BLaER1 (cell line): ENCODE measurements around the gene SPATA3.

Source experiments
- H3K27ac ChIP-seq: shearing (Covaris generic); formaldehyde crosslinking; 2 replicates; pipeline ENCODE4 v1.8.1; 2022
- H3K27me3 ChIP-seq: shearing (Covaris generic); formaldehyde crosslinking; 2 replicates; pipeline ENCODE4 v1.8.1; 2022
- H3K36me3 ChIP-seq: shearing (Covaris generic); formaldehyde crosslinking; 2 replicates; pipeline ENCODE4 v1.8.1; 2022
- H3K4me1 ChIP-seq: shearing (Covaris generic); formaldehyde crosslinking; 2 replicates; pipeline ENCODE4 v1.8.1; 2022
- H3K4me2 ChIP-seq: shearing (Covaris generic); formaldehyde crosslinking; 2 replicates; pipeline ENCODE4 v1.8.1; 2022
- H3K4me3 ChIP-seq: shearing (Covaris generic); formaldehyde crosslinking; 2 replicates; pipeline ENCODE4 v1.8.1; 2022
- H3K9ac ChIP-seq: shearing (Covaris generic); formaldehyde crosslinking; 2 replicates; pipeline ENCODE4 v1.8.1; 2022
- H3K9me3 ChIP-seq: shearing (Covaris generic); formaldehyde crosslinking; 2 replicates; pipeline ENCODE4 v1.8.1; 2022
- H4K20me1 ChIP-seq: shearing (Covaris generic); formaldehyde crosslinking; 2 replicates; pipeline ENCODE4 v1.8.1; 2022
- Cebpa-rat ChIP-seq: shearing (Covaris generic); IDR thresholded peaks from 2 replicates; pipeline ENCODE4 v1.8.1; 2022

Gene SPATA3

GRCh38 chr2:231036578-231037106 is 40.7 kb downstream of the SPATA3 start:
- TF ChIP-seq Cebpa-rat, result no peak
- H3K4me1 ChIP-seq, result 0 out of 2 replicates have a peak, but pooled peaks cover 4% of the 10 kb centered on the region
- H4K20me1 ChIP-seq, result peaks cover 12% of the 10 kb centered on the region; the same call in 1 of the 2 replicates
- H3K36me3 ChIP-seq, result no peaks in the 10 kb centered on the region
- H3K4me3 ChIP-seq, result no peak overlapping the region
- H3K4me2 ChIP-seq, result no peak overlapping the region
- no peak overlapping the region for H3K9ac ChIP-seq
- no peaks in the 10 kb centered on the region for H3K9me3 ChIP-seq
- no peak overlapping the region for H3K27ac ChIP-seq
- H3K27me3 ChIP-seq, result peaks cover 61% of the 10 kb centered on the region

GRCh38 chr2:231037202-231037730 is 41.3 kb downstream of the SPATA3 start, which contains the start of gene C2orf72:
Gene C2orf72, plus strand, starts transcription at chr2:231037523. Its CDS starts 43 bp downstream, at chr2:231037566.
- H3K27ac ChIP-seq, result no peak within 1 kb of the TSS
- peaks cover 61% of the 10 kb centered on the region for H3K27me3 ChIP-seq
- H4K20me1 ChIP-seq, result peaks cover 12% of the 10 kb centered on the region; the same call in 1 of the 2 replicates
- no peaks in the 10 kb centered on the region for H3K36me3 ChIP-seq
- no peak within 1 kb of the TSS for H3K9ac ChIP-seq
- TF ChIP-seq Cebpa-rat, result no peak
- no peaks in the 10 kb centered on the region for H3K9me3 ChIP-seq
- H3K4me3 ChIP-seq, result peak within 1 kb of the TSS; percentile 62
- 0 out of 2 replicates have a peak, but pooled peaks cover 4% of the 10 kb centered on the region for H3K4me1 ChIP-seq
- peak within 1 kb of the TSS; percentile 81 for H3K4me2 ChIP-seq

- no peak for TF ChIP-seq Cebpa-rat
- Histone ChIP-seq H3K36me3 (no peaks in the 10 kb centered on the region), H4K20me1 (peaks cover 12% of the 10 kb centered on the region; the same call in 1 of the 2 replicates), H3K27me3 (peaks cover 61% of the 10 kb centered on the region), H3K9ac (no peak overlapping the region), H3K4me3 (peak overlapping the region; percentile 62), H3K4me2 (peak overlapping the region; percentile 81), H3K9me3 (no peaks in the 10 kb centered on the region), H3K4me1 (0 out of 2 replicates have a peak, but pooled peaks cover 4% of the 10 kb centered on the region), H3K27ac (no peak overlapping the region)
Measured at GRCh38 chr2:231037731-231038482, 42.0 kb downstream of the SPATA3 start.

GRCh38 chr2:231038483-231039293 is 42.8 kb downstream of the SPATA3 start:
- H3K9me3 ChIP-seq, result no peaks in the 10 kb centered on the region
- H3K4me2 ChIP-seq, result no peak overlapping the region
- no peak overlapping the region for H3K4me3 ChIP-seq
- H3K36me3 ChIP-seq, result no peaks in the 10 kb centered on the region
- no peak overlapping the region for H3K9ac ChIP-seq
- H3K4me1 ChIP-seq, result 0 out of 2 replicates have a peak, but pooled peaks cover 4% of the 10 kb centered on the region
- peaks cover 61% of the 10 kb centered on the region for H3K27me3 ChIP-seq
- no peak for TF ChIP-seq Cebpa-rat
- H3K27ac ChIP-seq, result no peak overlapping the region
- peaks cover 12% of the 10 kb centered on the region; the same call in 1 of the 2 replicates for H4K20me1 ChIP-seq

GRCh38 chr2:231039294-231039664 is 43.4 kb downstream of the SPATA3 start:
- Histone ChIP-seq H3K27ac (no peak overlapping the region), H3K4me3 (no peak overlapping the region), H3K36me3 (no peaks in the 10 kb centered on the region), H4K20me1 (peaks cover 12% of the 10 kb centered on the region; the same call in 1 of the 2 replicates), H3K4me2 (no peak overlapping the region), H3K9ac (no peak overlapping the region), H3K9me3 (no peaks in the 10 kb centered on the region), H3K4me1 (0 out of 2 replicates have a peak, but pooled peaks cover 4% of the 10 kb centered on the region), H3K27me3 (peaks cover 61% of the 10 kb centered on the region)
- TF ChIP-seq Cebpa-rat, result no peak

- H4K20me1 ChIP-seq, result peaks cover 12% of the 10 kb centered on the region; the same call in 1 of the 2 replicates
- no peak overlapping the region for H3K4me3 ChIP-seq
- H3K4me2 ChIP-seq, result 0 out of 2 replicates have a peak overlapping the region, but pooled peaks have one; percentile 9
- H3K27ac ChIP-seq, result no peak overlapping the region
- 0 out of 2 replicates have a peak, but pooled peaks cover 4% of the 10 kb centered on the region for H3K4me1 ChIP-seq
- no peak for TF ChIP-seq Cebpa-rat
- no peak overlapping the region for H3K9ac ChIP-seq
- H3K9me3 ChIP-seq, result no peaks in the 10 kb centered on the region
- H3K27me3 ChIP-seq, result peaks cover 57% of the 10 kb centered on the region
- H3K36me3 ChIP-seq, result no peaks in the 10 kb centered on the region
Measured at GRCh38 chr2:231039821-231040364, 44.0 kb downstream of the SPATA3 start.

- Histone ChIP-seq H3K27me3 (peaks cover 45% of the 10 kb centered on the region), H3K36me3 (no peaks in the 10 kb centered on the region), H3K4me2 (no peak overlapping the region), H4K20me1 (peaks cover 10% of the 10 kb centered on the region; the same call in 1 of the 2 replicates), H3K9me3 (no peaks in the 10 kb centered on the region), H3K27ac (no peak overlapping the region), H3K9ac (no peak overlapping the region), H3K4me1 (0 out of 2 replicates have a peak, but pooled peaks cover 4% of the 10 kb centered on the region), H3K4me3 (no peak overlapping the region)
- no peak for TF ChIP-seq Cebpa-rat
Measured at GRCh38 chr2:231041061-231041689, 45.3 kb downstream of the SPATA3 start.

- no peak for TF ChIP-seq Cebpa-rat
- H3K9ac ChIP-seq, result no peak overlapping the region
- H3K4me2 ChIP-seq, result no peak overlapping the region
- 0 out of 2 replicates have a peak, but pooled peaks cover 4% of the 10 kb centered on the region for H3K4me1 ChIP-seq
- peaks cover 18% of the 10 kb centered on the region for H3K27me3 ChIP-seq
- no peak overlapping the region for H3K27ac ChIP-seq
- no peak overlapping the region for H3K4me3 ChIP-seq
- no peaks in the 10 kb centered on the region for H4K20me1 ChIP-seq
- no peaks in the 10 kb centered on the region for H3K36me3 ChIP-seq
- no peaks in the 10 kb centered on the region for H3K9me3 ChIP-seq
Measured at GRCh38 chr2:231043796-231044195, 47.9 kb downstream of the SPATA3 start.

GRCh38 chr2:231046916-231047273 is 51.0 kb downstream of the SPATA3 start:
- Histone ChIP-seq H3K4me1 (peaks cover 15% of the 10 kb centered on the region), H3K9ac (no peak overlapping the region), H3K9me3 (no peaks in the 10 kb centered on the region), H3K4me2 (no peak overlapping the region), H3K27ac (no peak overlapping the region), H3K4me3 (no peak overlapping the region), H3K36me3 (no peaks in the 10 kb centered on the region), H3K27me3 (no peaks in the 10 kb centered on the region), H4K20me1 (no peaks in the 10 kb centered on the region)
- no peak for TF ChIP-seq Cebpa-rat
